ENCODE data around the gene MYH15. TPM values are rescaled to one million over a fixed set of nuclear protein-coding genes. Genes with fewer than 3 reads are reported as not detected.

Gene MYH15
- polyA plus RNA-seq, 1 donor from 2014 or later: 0.71 TPM

- Histone ChIP-seq H3K4me3 (ENCODE audit: low read length) (no peak overlapping the region), H3K27me3 (ENCODE audit: insufficient read depth, low read depth, low read length) (no peaks in the 10 kb centered on the region)
Observed at GRCh38 chr3:108462899-108463298, 47.5 kb downstream of the MYH15 start.

GRCh38 chr3:108461661-108462111, 48.7 kb downstream of the MYH15 start:
- H3K27me3 ChIP-seq (ENCODE audit: insufficient read depth, low read depth, low read length): no peaks in the 10 kb centered on the region
- no peaks in the 10 kb centered on the region for H3F3A ChIP-seq (ENCODE audit: insufficient read depth, low read length, poor library complexity, severe bottlenecking)
- H3K36me3 ChIP-seq (ENCODE audit: insufficient read depth, low read length): no peaks in the 10 kb centered on the region
- TF ChIP-seq MXI1 (conservative IDR thresholded peaks at IDR 0.05; ENCODE audit: poor library complexity, severe bottlenecking): no peak
- no peak for TF ChIP-seq EP300 (conservative IDR thresholded peaks at IDR 0.05; ENCODE audit: poor library complexity, severe bottlenecking)
- no peak for TF ChIP-seq EZH2 (IDR thresholded peaks at IDR 0.05; ENCODE audit: borderline replicate concordance, insufficient read depth, low read length, poor library complexity, severe bottlenecking)
- no peak for TF ChIP-seq TAF1 (IDR thresholded peaks at IDR 0.05; ENCODE audit: low read depth)
- TF ChIP-seq RAD21 (conservative IDR thresholded peaks at IDR 0.05): no peak
- no peaks in the 10 kb centered on the region for H3K9me2 ChIP-seq (ENCODE audit: insufficient read depth, low read length)
- no peak overlapping the region for H3K4me3 ChIP-seq (ENCODE audit: low read length)
- H2AFZ ChIP-seq (ENCODE audit: low read depth, low read length): no peak overlapping the region
- no peak overlapping the region for H3K27ac ChIP-seq (ENCODE audit: low read length)
- H3K9me3 ChIP-seq (ENCODE audit: low read length): no peaks in the 10 kb centered on the region
- no peak overlapping the region for H3K9ac ChIP-seq (ENCODE audit: low read length)
- no peaks in the 10 kb centered on the region for H3K79me2 ChIP-seq (replicated peaks; ENCODE audit: insufficient read depth, low read length)
- H3K4me2 ChIP-seq (ENCODE audit: low read length): no peak overlapping the region
- H4K20me1 ChIP-seq (ENCODE audit: insufficient read depth): no peaks in the 10 kb centered on the region

More at GRCh38 chr3:108462899-108463298, 47.5 kb downstream of the MYH15 start:
- no peaks in the 10 kb centered on the region for H4K20me1 ChIP-seq (ENCODE audit: insufficient read depth)
- H3K27ac ChIP-seq (ENCODE audit: low read length): no peak overlapping the region
- no peaks in the 10 kb centered on the region for H3F3A ChIP-seq (ENCODE audit: insufficient read depth, low read length, poor library complexity, severe bottlenecking)
- no peak overlapping the region for H3K4me2 ChIP-seq (ENCODE audit: low read length)
- H3K79me2 ChIP-seq (replicated peaks; ENCODE audit: insufficient read depth, low read length): no peaks in the 10 kb centered on the region
- TF ChIP-seq TAF1 (IDR thresholded peaks at IDR 0.05; ENCODE audit: low read depth) (no peak), SMC3 (conservative IDR thresholded peaks at IDR 0.05; ENCODE audit: poor library complexity) (no peak)
- TF ChIP-seq, protein P1, sequence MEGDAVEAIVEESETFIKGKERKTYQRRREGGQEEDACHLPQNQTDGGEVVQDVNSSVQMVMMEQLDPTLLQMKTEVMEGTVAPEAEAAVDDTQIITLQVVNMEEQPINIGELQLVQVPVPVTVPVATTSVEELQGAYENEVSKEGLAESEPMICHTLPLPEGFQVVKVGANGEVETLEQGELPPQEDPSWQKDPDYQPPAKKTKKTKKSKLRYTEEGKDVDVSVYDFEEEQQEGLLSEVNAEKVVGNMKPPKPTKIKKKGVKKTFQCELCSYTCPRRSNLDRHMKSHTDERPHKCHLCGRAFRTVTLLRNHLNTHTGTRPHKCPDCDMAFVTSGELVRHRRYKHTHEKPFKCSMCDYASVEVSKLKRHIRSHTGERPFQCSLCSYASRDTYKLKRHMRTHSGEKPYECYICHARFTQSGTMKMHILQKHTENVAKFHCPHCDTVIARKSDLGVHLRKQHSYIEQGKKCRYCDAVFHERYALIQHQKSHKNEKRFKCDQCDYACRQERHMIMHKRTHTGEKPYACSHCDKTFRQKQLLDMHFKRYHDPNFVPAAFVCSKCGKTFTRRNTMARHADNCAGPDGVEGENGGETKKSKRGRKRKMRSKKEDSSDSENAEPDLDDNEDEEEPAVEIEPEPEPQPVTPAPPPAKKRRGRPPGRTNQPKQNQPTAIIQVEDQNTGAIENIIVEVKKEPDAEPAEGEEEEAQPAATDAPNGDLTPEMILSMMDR (IDR thresholded peaks at IDR 0.05; ENCODE audit: poor library complexity, severe bottlenecking): no peak
- H3K9me2 ChIP-seq (ENCODE audit: insufficient read depth, low read length): no peaks in the 10 kb centered on the region
- H3K9me3 ChIP-seq (ENCODE audit: low read length): no peaks in the 10 kb centered on the region
- H3K36me3 ChIP-seq (ENCODE audit: insufficient read depth, low read length): no peaks in the 10 kb centered on the region
- H3K9ac ChIP-seq (ENCODE audit: low read length): no peak overlapping the region
- H2AFZ ChIP-seq (ENCODE audit: low read depth, low read length): no peak overlapping the region

- Histone ChIP-seq H3K4me3 (ENCODE audit: low read length) (no peak overlapping the region), H3K4me2 (ENCODE audit: low read length) (no peak overlapping the region), H3K36me3 (ENCODE audit: insufficient read depth, low read length) (no peaks in the 10 kb centered on the region), H2AFZ (ENCODE audit: low read depth, low read length) (no peak overlapping the region), H3K27ac (ENCODE audit: low read length) (no peak overlapping the region), H3F3A (ENCODE audit: insufficient read depth, low read length, poor library complexity, severe bottlenecking) (no peaks in the 10 kb centered on the region), H3K79me2 (replicated peaks; ENCODE audit: insufficient read depth, low read length) (no peaks in the 10 kb centered on the region), H4K20me1 (ENCODE audit: insufficient read depth) (no peaks in the 10 kb centered on the region), H3K9me3 (ENCODE audit: low read length) (no peaks in the 10 kb centered on the region), H3K27me3 (ENCODE audit: insufficient read depth, low read depth, low read length) (no peaks in the 10 kb centered on the region), H3K9ac (ENCODE audit: low read length) (no peak overlapping the region), H3K9me2 (ENCODE audit: insufficient read depth, low read length) (no peaks in the 10 kb centered on the region)
- TF ChIP-seq TAF1 (IDR thresholded peaks at IDR 0.05; ENCODE audit: low read depth) (no peak), MXI1 (conservative IDR thresholded peaks at IDR 0.05; ENCODE audit: poor library complexity, severe bottlenecking) (no peak), POLR2AphosphoS5 (IDR thresholded peaks at IDR 0.05) (no peak), EP300 (conservative IDR thresholded peaks at IDR 0.05; ENCODE audit: poor library complexity, severe bottlenecking) (no peak), SMC3 (conservative IDR thresholded peaks at IDR 0.05; ENCODE audit: poor library complexity) (no peak), EZH2 (IDR thresholded peaks at IDR 0.05; ENCODE audit: borderline replicate concordance, insufficient read depth, low read length, poor library complexity, severe bottlenecking) (no peak), RAD21 (conservative IDR thresholded peaks at IDR 0.05) (no peak)
Observed at GRCh38 chr3:108459225-108459624, 51.2 kb downstream of the MYH15 start.
